ENCODE results near the gene KIF26A. TPM values are rescaled to one million over a fixed set of nuclear protein-coding genes. Genes with fewer than 3 reads are reported as not detected.

KIF26A gene
- total and polyA plus RNA-seq, 10 donors, result 0.72 to 21.9 (median 9.2) TPM

GRCh38 chr14:104104076-104104901 lies 34.1 kb upstream of the KIF26A start:
- Histone ChIP-seq H3K4me3 (no peak overlapping the region), H3K27ac (no peak overlapping the region), H3K27me3 (replicated peaks in 1 of 7) (peaks cover 0 to 33% (median 0%) of the 10 kb centered on the region in 7 donors), H3K9me3 (no peaks in the 10 kb centered on the region), H3K36me3 (no peaks in the 10 kb centered on the region), H3K4me1 (no peaks in the 10 kb centered on the region)
- no peak for TF ChIP-seq POLR2AphosphoS5 (IDR thresholded peaks at IDR 0.05)
- TF ChIP-seq POLR2A (IDR thresholded peaks at IDR 0.05), result no peak
- TF ChIP-seq CTCF (IDR thresholded peaks at IDR 0.05 in 8 of 11, conservative IDR thresholded peaks at IDR 0.05 in 3 of 11), result no peak
- 76 to 86% (median 78%) methylated on average over 20 to 35 of the region's 35 CpGs for WGBS, 5 donors
- intact Hi-C loops (cut with DNase I; ENCODE audit: low total_unique reads), result no loop called here
- peak; percentile 72 for DNase-seq

GRCh38 chr14:104105071-104105821 lies 33.1 kb upstream of the KIF26A start:
- Histone ChIP-seq H3K27me3 (replicated peaks in 1 of 7) (peaks cover 0 to 32% (median 0%) of the 10 kb centered on the region in 7 donors), H3K36me3 (no peaks in the 10 kb centered on the region), H3K27ac (no peak overlapping the region), H3K4me3 (no peak overlapping the region), H3K9me3 (no peaks in the 10 kb centered on the region), H3K4me1 (no peaks in the 10 kb centered on the region)
- TF ChIP-seq POLR2A (IDR thresholded peaks at IDR 0.05), result no peak
- TF ChIP-seq CTCF (IDR thresholded peaks at IDR 0.05 in 8 of 11, conservative IDR thresholded peaks at IDR 0.05 in 3 of 11), result no peak
- TF ChIP-seq POLR2AphosphoS5 (IDR thresholded peaks at IDR 0.05), result no peak
- 79 to 86% (median 82%) methylated on average over 11 to 27 of the region's 27 CpGs for WGBS, 5 donors
- DNase-seq, result peak; percentile 59
- intact Hi-C loops (cut with DNase I; ENCODE audit: low total_unique reads), result no loop called here

GRCh38 chr14:104105822-104106470 lies 32.4 kb upstream of the KIF26A start:
- DNase-seq, result peak; percentile 65
- intact Hi-C loops (cut with DNase I; ENCODE audit: low total_unique reads), result no loop called here
- Histone ChIP-seq H3K4me3 (no peak overlapping the region), H3K9me3 (no peaks in the 10 kb centered on the region), H3K27me3 (replicated peaks in 1 of 7) (peaks cover 0 to 39% (median 0%) of the 10 kb centered on the region in 7 donors), H3K27ac (no peak overlapping the region), H3K4me1 (no peaks in the 10 kb centered on the region), H3K36me3 (no peaks in the 10 kb centered on the region)
- WGBS, 5 donors, result 69 to 86% (median 83%) methylated on average over 7 to 18 of the region's 18 CpGs
- TF ChIP-seq CTCF (IDR thresholded peaks at IDR 0.05 in 8 of 11, conservative IDR thresholded peaks at IDR 0.05 in 3 of 11) (no peak), POLR2AphosphoS5 (IDR thresholded peaks at IDR 0.05) (no peak), POLR2A (IDR thresholded peaks at IDR 0.05) (no peak)
